A673 (cell line): ENCODE data around the gene PRKCH.

Experiments used
- CTCF ChIP-seq: fragments of 300-800, 200-600 bp; sonication (generic); conservative IDR thresholded peaks from 2 replicates; pipeline ENCODE4 v1.5.1; 2017; ENCODE audit warnings: low read depth, mild to moderate bottlenecking, antibody characterized with exemption, low read length, moderate library complexity, mixed read lengths
- EZH2 ChIP-seq: fragments of 200-600 bp; sonication (generic); IDR thresholded peaks from 2 replicates; pipeline ENCODE4 v1.6.1; 2017; ENCODE audit warnings: borderline replicate concordance, low read depth, mild to moderate bottlenecking, mixed read lengths, antibody characterized with exemption, low read length; ENCODE audit not compliant: poor library complexity, severe bottlenecking

DNA sequence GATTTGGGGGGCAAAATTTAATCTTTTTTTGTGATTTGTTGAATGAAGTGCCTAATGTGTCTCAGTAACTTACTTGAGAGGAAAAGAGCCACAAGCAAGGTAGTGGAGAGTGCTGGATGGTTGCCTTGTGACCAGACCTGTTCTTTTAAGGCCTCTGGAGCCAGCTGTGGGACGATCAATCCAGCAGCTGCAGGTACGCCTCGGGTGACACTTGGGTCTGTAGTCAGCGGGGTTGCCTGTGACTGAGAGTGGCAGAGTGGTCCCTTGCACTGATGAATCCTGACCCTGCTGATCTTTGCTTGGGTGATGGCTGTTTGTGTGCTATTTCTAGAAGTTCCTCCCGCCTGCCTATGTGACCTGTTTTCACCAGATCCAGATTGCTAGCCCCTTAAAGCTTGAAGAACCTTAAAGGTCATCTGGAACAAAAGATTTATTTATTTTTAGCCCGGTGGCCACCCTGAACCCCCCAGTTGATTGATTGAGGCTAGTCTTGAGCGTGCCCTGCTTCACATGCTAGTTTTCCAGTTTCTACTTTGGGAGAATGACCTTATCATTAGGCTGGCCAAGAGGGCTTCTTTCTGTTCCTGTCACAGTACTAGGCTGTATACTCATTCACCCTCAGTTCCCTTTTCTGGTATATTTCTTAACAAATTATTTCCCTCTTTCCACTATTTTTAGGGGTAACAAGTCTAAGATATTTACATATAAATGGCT, 23.2 kb downstream of the PRKCH start:
- TF ChIP-seq CTCF (no peak), EZH2 (no peak)
